GM23338 (cell line): ENCODE data around the gene DAAM1. TPM values are rescaled to one million over a fixed set of nuclear protein-coding genes. Genes with fewer than 3 reads are reported as not detected.

Experiments used
- ATAC-seq: fragments of 200-7000 bp; cut with Tn5 transposase; 3 replicates; pipeline ENCODE4 v1.9.1; 2020
- DNase-seq: peaks from one replicate; pipeline ENCODE4 v3.0.0-alpha.2; 2015; ENCODE audit warnings: low spot score
- H2AFZ ChIP-seq: fragments of 200-600 bp; sonication (generic); 2 replicates; pipeline ENCODE4 v1.8.0; 2016; ENCODE audit warnings: antibody characterized with exemption, mild to moderate bottlenecking, moderate library complexity
- H3F3A ChIP-seq: fragments of 200-600 bp; sonication (generic); replicated peaks from 2 replicates; pipeline ENCODE4 v1.8.0; 2017; ENCODE audit warnings: antibody characterized with exemption, mixed run types, low read depth
- H3K27ac ChIP-seq: fragments of 200-600 bp; sonication (generic); 2 replicates; pipeline ENCODE4 v1.6.1; 2016; ENCODE audit warnings: low read depth
- H3K27me3 ChIP-seq: fragments of 200-600 bp; sonication (generic); 2 replicates; pipeline ENCODE4 v1.8.0; 2016; ENCODE audit warnings: mild to moderate bottlenecking, mixed run types, moderate library complexity; ENCODE audit not compliant: insufficient read depth
- H3K36me3 ChIP-seq: fragments of 200-600 bp; sonication (generic); 2 replicates; pipeline ENCODE4 v1.8.0; 2016; ENCODE audit warnings: mild to moderate bottlenecking; ENCODE audit not compliant: insufficient read depth
- H3K4me1 ChIP-seq: fragments of 200-600 bp; sonication (generic); 2 replicates; pipeline ENCODE4 v1.8.0; 2016; ENCODE audit warnings: mild to moderate bottlenecking, moderate library complexity; ENCODE audit not compliant: insufficient read depth
- H3K4me2 ChIP-seq: fragments of 200-600 bp; sonication (generic); 2 replicates; pipeline ENCODE4 v1.7.1; 2017; ENCODE audit warnings: mixed run types
- H3K4me3 ChIP-seq: fragments of 200-600 bp; sonication (generic); 2 replicates; pipeline ENCODE4 v1.6.1; 2016; ENCODE audit warnings: mixed run types
- H3K79me2 ChIP-seq: fragments of 200-600 bp; sonication (generic); replicated peaks from 2 replicates; pipeline ENCODE4 v1.8.0; 2017; ENCODE audit warnings: mild to moderate bottlenecking; ENCODE audit not compliant: insufficient read depth
- H3K9me2 ChIP-seq: fragments of 200-600 bp; sonication (generic); 2 replicates; pipeline ENCODE4 v1.8.0; 2017; ENCODE audit not compliant: insufficient read depth
- H4K20me1 ChIP-seq: fragments of 200-600 bp; sonication (generic); replicated peaks from 2 replicates; pipeline ENCODE4 v1.8.0; 2017; ENCODE audit warnings: mild to moderate bottlenecking; ENCODE audit not compliant: insufficient read depth
- H3K27ac Mint-ChIP-seq: 2 replicates; pipeline ENCODE4 v1.8.0; 2020; ENCODE audit warnings: inconsistent platforms, mild to moderate bottlenecking, moderate library complexity, mixed read lengths
- H3K27me3 Mint-ChIP-seq: 3 replicates; pipeline ENCODE4 v1.8.0; 2022; ENCODE audit warnings: low read depth, mild to moderate bottlenecking, moderate library complexity, mixed read lengths, inconsistent platforms; ENCODE audit not compliant: insufficient read depth, poor library complexity
- H3K36me3 Mint-ChIP-seq: 3 replicates; pipeline ENCODE4 v1.8.0; 2021; ENCODE audit warnings: low read depth, mild to moderate bottlenecking, inconsistent platforms, moderate library complexity, mixed read lengths
- H3K4me1 Mint-ChIP-seq: 3 replicates; pipeline ENCODE4 v1.8.0; 2020; ENCODE audit warnings: mild to moderate bottlenecking, inconsistent platforms, mixed read lengths
- H3K4me3 Mint-ChIP-seq: 3 replicates; pipeline ENCODE4 v1.8.0; 2021; ENCODE audit warnings: moderate library complexity, mild to moderate bottlenecking, inconsistent platforms, mixed read lengths
- H3K9me3 Mint-ChIP-seq: 3 replicates; pipeline ENCODE4 v1.8.0; 2020; ENCODE audit warnings: moderate library complexity, mild to moderate bottlenecking, inconsistent platforms, mixed read lengths
- CREB1 ChIP-seq: fragments of 250-450 bp; sonication (Bioruptor Pico); IDR thresholded peaks from 2 replicates; pipeline ENCODE4 v1.5.0; 2020; ENCODE audit warnings: low read depth, mild to moderate bottlenecking, moderate library complexity
- ETS1 ChIP-seq: IDR thresholded peaks from 2 replicates; pipeline ENCODE4 v1.6.1; 2016; ENCODE audit warnings: antibody characterized with exemption
- EZH2 ChIP-seq: fragments of 200-600 bp; sonication (generic); IDR thresholded peaks from one replicate; pipeline ENCODE4 v1.8.0; 2017; ENCODE audit warnings: antibody characterized with exemption, mild to moderate bottlenecking, low read depth; ENCODE audit not compliant: unreplicated experiment
- EZH2phosphoT487 ChIP-seq: fragments of 200-600 bp; sonication (generic); IDR thresholded peaks from one replicate; pipeline ENCODE4 v1.8.1; 2018; ENCODE audit warnings: antibody characterized with exemption; ENCODE audit not compliant: unreplicated experiment
- JUNB ChIP-seq: IDR thresholded peaks from one replicate; pipeline ENCODE4 v1.6.1; 2016; ENCODE audit warnings: antibody characterized with exemption; ENCODE audit not compliant: unreplicated experiment
- NANOG ChIP-seq: IDR thresholded peaks from 2 replicates; pipeline ENCODE4 v1.6.1; 2016; ENCODE audit warnings: antibody characterized with exemption, borderline replicate concordance
- POLR2AphosphoS5 ChIP-seq: IDR thresholded peaks from 2 replicates; pipeline ENCODE4 v1.6.1; 2016; ENCODE audit warnings: antibody characterized with exemption, low read depth
- STAT1 ChIP-seq: IDR thresholded peaks from one replicate; pipeline ENCODE4 v1.6.1; 2016; ENCODE audit warnings: antibody characterized with exemption; ENCODE audit not compliant: unreplicated experiment
- ZNF114 ChIP-seq: fragments of 250-450 bp; sonication (Bioruptor Pico); IDR thresholded peaks from 2 replicates; pipeline ENCODE4 v1.5.0; 2020; ENCODE audit warnings: mild to moderate bottlenecking, moderate library complexity
- ZNF331 ChIP-seq: fragments of 250-450 bp; sonication (Bioruptor Pico); IDR thresholded peaks from 2 replicates; pipeline ENCODE4 v1.5.0; 2020; ENCODE audit warnings: low read depth, mild to moderate bottlenecking, moderate library complexity
- ZNF462 ChIP-seq: fragments of 250-450 bp; sonication (Bioruptor Pico); IDR thresholded peaks from 2 replicates; pipeline ENCODE4 v1.5.0; 2020; ENCODE audit warnings: mild to moderate bottlenecking, moderate library complexity
- polyA plus RNA-seq: library from polyadenylated mRNA; unstranded; fragments of >200 nt; fragmentation: Nextera tagmentation; extraction: Ambion mirVana; gene quantifications from 2 replicates; pipeline ENCODE4 v1.2.1, GENCODE V29; 2016
- total RNA-seq: library from RNA; depleted of rRNA; stranded (reverse); fragments of >200 nt; shearing (Covaris generic); gene quantifications from 2 replicates; pipeline ENCODE4 v1.2.3, GENCODE V29; 2014
- TF ChIP-seq, protein P1 (sequence below): IDR thresholded peaks from one replicate; pipeline ENCODE4 v1.6.1; 2018; ENCODE audit warnings: antibody characterized with exemption; ENCODE audit not compliant: unreplicated experiment
- TF ChIP-seq, protein P2 (sequence below), 2 experiments: fragments of 200-600 bp in 1 of 2; sonication (generic) in 1 of 2; conservative IDR thresholded peaks; 2 replicates each; pipeline versions ENCODE4 v1.5.1 to v1.6.1; 2016 to 2017; ENCODE audit warnings: antibody characterized with exemption in 2 of 2, low read depth in 2 of 2, mild to moderate bottlenecking in 2 of 2, moderate library complexity in 1 of 2

DAAM1 gene
- total and polyA plus RNA-seq, 2 experiments from 2014 or later: 36.3 to 42.1 TPM

DNA sequence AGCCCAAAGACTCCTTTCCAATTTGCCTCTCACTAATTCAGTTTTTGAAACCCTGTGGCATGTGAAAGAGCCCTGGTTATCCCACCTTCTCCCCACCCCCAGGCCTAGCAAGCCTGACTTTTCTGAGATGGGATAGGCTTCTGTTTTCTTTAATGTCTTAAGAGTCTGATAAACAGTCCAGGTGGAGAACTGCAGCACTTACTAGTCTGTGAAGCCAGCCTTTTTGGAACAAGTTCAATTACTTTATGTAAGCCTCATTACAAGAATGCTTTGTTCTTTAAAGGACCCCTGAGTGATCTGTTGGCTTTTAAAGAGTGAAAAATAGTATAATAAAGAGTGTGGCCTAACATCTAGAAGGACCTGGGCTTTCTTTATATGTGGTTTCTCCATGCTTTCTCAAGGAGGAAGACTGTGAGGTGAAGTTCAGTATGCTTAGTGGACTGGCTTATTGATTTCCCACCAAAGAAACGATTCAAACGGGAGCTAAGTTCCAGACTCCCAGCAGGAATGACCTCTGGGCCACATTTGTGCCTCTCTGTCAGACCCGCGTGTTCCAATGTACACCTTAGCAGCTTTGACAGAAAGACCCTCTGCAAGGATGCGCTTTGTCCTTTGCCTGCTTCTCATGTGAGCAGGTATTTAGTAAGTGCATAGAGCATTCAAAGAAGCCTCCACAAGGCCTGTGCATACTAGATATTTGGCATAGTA is 129.5 kb downstream of the DAAM1 start:
- Histone ChIP-seq H3K36me3 (no peaks in the 10 kb centered on the region), H3K9me2 (no peaks in the 10 kb centered on the region), H3K4me2 (no peak overlapping the region), H3F3A (no peaks in the 10 kb centered on the region), H3K79me2 (no peaks in the 10 kb centered on the region), H3K4me1 (0 out of 2 replicates have a peak, but pooled peaks cover 10% of the 10 kb centered on the region), H3K4me3 (no peak overlapping the region), H2AFZ (no peak overlapping the region), H3K27ac (no peak overlapping the region), H3K27me3 (no peaks in the 10 kb centered on the region), H4K20me1 (no peaks in the 10 kb centered on the region)
- Mint-ChIP-seq H3K4me3 (no peak overlapping the region), H3K4me1 (peaks cover 12% of the 10 kb centered on the region), H3K9me3 (no peaks in the 10 kb centered on the region), H3K27me3 (no peaks in the 10 kb centered on the region), H3K36me3 (no peaks in the 10 kb centered on the region), H3K27ac (no peak overlapping the region)
- DNase-seq (no peak), ATAC-seq (no peak)
- TF ChIP-seq NANOG: no peak
- TF ChIP-seq EZH2phosphoT487: no peak
- no peak for TF ChIP-seq POLR2AphosphoS5
- no peak for TF ChIP-seq CREB1 (CRISPR knock-in tag)
- no peak for TF ChIP-seq JUNB
- no peak for TF ChIP-seq ZNF331 (CRISPR knock-in tag)
- no peak for TF ChIP-seq EZH2
- TF ChIP-seq, protein P1, sequence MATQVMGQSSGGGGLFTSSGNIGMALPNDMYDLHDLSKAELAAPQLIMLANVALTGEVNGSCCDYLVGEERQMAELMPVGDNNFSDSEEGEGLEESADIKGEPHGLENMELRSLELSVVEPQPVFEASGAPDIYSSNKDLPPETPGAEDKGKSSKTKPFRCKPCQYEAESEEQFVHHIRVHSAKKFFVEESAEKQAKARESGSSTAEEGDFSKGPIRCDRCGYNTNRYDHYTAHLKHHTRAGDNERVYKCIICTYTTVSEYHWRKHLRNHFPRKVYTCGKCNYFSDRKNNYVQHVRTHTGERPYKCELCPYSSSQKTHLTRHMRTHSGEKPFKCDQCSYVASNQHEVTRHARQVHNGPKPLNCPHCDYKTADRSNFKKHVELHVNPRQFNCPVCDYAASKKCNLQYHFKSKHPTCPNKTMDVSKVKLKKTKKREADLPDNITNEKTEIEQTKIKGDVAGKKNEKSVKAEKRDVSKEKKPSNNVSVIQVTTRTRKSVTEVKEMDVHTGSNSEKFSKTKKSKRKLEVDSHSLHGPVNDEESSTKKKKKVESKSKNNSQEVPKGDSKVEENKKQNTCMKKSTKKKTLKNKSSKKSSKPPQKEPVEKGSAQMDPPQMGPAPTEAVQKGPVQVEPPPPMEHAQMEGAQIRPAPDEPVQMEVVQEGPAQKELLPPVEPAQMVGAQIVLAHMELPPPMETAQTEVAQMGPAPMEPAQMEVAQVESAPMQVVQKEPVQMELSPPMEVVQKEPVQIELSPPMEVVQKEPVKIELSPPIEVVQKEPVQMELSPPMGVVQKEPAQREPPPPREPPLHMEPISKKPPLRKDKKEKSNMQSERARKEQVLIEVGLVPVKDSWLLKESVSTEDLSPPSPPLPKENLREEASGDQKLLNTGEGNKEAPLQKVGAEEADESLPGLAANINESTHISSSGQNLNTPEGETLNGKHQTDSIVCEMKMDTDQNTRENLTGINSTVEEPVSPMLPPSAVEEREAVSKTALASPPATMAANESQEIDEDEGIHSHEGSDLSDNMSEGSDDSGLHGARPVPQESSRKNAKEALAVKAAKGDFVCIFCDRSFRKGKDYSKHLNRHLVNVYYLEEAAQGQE: no peak
- no peak for TF ChIP-seq ZNF462 (CRISPR knock-in tag)
- no peak for TF ChIP-seq ZNF114
- no peak for TF ChIP-seq ETS1
- TF ChIP-seq STAT1: no peak
- TF ChIP-seq, protein P2, sequence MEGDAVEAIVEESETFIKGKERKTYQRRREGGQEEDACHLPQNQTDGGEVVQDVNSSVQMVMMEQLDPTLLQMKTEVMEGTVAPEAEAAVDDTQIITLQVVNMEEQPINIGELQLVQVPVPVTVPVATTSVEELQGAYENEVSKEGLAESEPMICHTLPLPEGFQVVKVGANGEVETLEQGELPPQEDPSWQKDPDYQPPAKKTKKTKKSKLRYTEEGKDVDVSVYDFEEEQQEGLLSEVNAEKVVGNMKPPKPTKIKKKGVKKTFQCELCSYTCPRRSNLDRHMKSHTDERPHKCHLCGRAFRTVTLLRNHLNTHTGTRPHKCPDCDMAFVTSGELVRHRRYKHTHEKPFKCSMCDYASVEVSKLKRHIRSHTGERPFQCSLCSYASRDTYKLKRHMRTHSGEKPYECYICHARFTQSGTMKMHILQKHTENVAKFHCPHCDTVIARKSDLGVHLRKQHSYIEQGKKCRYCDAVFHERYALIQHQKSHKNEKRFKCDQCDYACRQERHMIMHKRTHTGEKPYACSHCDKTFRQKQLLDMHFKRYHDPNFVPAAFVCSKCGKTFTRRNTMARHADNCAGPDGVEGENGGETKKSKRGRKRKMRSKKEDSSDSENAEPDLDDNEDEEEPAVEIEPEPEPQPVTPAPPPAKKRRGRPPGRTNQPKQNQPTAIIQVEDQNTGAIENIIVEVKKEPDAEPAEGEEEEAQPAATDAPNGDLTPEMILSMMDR (conservative IDR thresholded peaks at IDR 0.05; ENCODE audit: low read depth in 2 of 2): no peak
